Measurements from ENCODE around the gene RIC8A. TPM values are rescaled to one million over a fixed set of nuclear protein-coding genes. Genes with fewer than 3 reads are reported as not detected.
"Not testable (repeated sequence)": the region's sequence is repeated elsewhere in the genome, so short reads cannot be mapped to it uniquely, and the experiment has no call there.

The RIC8A gene
- total RNA-seq, 1 donor from 2014 or later = 103 TPM

GRCh38 chr11:214083-214482, 6.6 kb downstream of the RIC8A start:
- no peak overlapping the region for H3K27ac ChIP-seq
- intact Hi-C loops (cut with DNase I) = no loop called here
- no peaks in the 10 kb centered on the region for H3K27me3 ChIP-seq (ENCODE audit: low read depth)
- DNase-seq = no peak
- H3K9me3 ChIP-seq = no peaks in the 10 kb centered on the region
- H3K4me3 ChIP-seq = no peak overlapping the region
- ATAC-seq = no peak
- peaks cover 87% of the 10 kb centered on the region for H3K36me3 ChIP-seq
- peaks cover 26% of the 10 kb centered on the region for H3K4me1 ChIP-seq
- TF ChIP-seq, protein P1, sequence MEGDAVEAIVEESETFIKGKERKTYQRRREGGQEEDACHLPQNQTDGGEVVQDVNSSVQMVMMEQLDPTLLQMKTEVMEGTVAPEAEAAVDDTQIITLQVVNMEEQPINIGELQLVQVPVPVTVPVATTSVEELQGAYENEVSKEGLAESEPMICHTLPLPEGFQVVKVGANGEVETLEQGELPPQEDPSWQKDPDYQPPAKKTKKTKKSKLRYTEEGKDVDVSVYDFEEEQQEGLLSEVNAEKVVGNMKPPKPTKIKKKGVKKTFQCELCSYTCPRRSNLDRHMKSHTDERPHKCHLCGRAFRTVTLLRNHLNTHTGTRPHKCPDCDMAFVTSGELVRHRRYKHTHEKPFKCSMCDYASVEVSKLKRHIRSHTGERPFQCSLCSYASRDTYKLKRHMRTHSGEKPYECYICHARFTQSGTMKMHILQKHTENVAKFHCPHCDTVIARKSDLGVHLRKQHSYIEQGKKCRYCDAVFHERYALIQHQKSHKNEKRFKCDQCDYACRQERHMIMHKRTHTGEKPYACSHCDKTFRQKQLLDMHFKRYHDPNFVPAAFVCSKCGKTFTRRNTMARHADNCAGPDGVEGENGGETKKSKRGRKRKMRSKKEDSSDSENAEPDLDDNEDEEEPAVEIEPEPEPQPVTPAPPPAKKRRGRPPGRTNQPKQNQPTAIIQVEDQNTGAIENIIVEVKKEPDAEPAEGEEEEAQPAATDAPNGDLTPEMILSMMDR (IDR thresholded peaks at IDR 0.05) = no peak

DNA sequence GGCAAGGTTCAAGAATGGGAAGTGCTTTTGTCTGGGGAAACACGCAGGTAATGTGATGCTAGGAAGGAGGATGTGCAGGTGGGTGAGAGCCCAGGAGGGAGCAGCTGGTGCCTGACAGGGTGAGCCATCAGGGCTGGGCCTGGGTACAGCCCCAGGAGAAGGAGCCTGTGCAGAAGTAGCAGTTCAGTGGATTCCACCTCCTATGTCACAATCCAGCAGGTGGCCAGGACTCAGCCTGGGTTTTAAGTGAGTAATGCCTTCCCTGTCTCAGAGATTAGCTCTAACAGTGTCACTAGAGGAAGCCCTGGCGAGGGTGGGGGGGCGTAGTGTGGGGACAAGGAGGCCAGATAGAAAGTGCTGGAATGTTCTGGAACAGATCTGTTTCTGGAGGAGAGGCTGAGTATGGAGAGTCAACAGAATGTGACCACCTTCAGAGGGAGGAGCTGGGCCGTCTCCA, 8.1 kb downstream of the RIC8A start:
- Histone ChIP-seq H3K4me3 (no peak overlapping the region), H3K36me3 (peaks cover 78% of the 10 kb centered on the region), H3K9me3 (no peaks in the 10 kb centered on the region), H3K27me3 (ENCODE audit: low read depth) (no peaks in the 10 kb centered on the region), H3K4me1 (peaks cover 11% of the 10 kb centered on the region), H3K27ac (no peak overlapping the region)
- no peak for DNase-seq
- intact Hi-C loops (cut with DNase I) = no loop called here
- no peak for ATAC-seq
- TF ChIP-seq, protein P1 (IDR thresholded peaks at IDR 0.05) = no peak

- no peak overlapping the region for H3K27ac ChIP-seq
- peaks cover 73% of the 10 kb centered on the region for H3K36me3 ChIP-seq
- no peak for DNase-seq
- no peaks in the 10 kb centered on the region for H3K27me3 ChIP-seq (ENCODE audit: low read depth)
- no peak overlapping the region for H3K4me3 ChIP-seq
- no peak for ATAC-seq
- no peaks in the 10 kb centered on the region for H3K9me3 ChIP-seq
- H3K4me1 ChIP-seq = peaks cover 4% of the 10 kb centered on the region
- TF ChIP-seq, protein P1 (IDR thresholded peaks at IDR 0.05) = no peak
- intact Hi-C loops (cut with DNase I) = no loop called here
Measured at GRCh38 chr11:216081-216974, 8.8 kb downstream of the RIC8A start.

DNA sequence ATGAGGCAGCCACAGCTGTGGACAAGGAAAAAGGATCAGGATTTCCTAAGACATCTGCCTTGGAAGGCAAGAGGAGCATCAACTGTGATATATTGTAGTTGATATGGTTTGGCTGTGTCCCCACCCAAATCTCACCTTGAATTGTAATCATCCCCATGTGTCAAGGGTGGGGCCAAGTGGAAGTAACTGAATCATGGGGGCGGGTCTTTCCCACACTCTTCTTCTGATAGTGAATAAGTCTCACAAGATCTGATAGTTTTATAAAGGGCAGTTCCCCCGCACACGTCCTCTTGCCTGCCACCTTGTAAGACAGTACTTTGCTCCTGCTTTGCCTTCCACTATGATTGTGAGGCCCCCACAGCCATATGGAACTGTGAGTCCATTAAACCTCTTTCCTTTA, 10.2 kb downstream of the RIC8A start:
- no peaks in the 10 kb centered on the region for H3K27me3 ChIP-seq (ENCODE audit: low read depth)
- intact Hi-C loops (cut with DNase I) = no loop called here
- TF ChIP-seq, protein P1 (IDR thresholded peaks at IDR 0.05) = no peak
- no peaks in the 10 kb centered on the region for H3K4me1 ChIP-seq
- H3K4me3 ChIP-seq = no peak overlapping the region
- no peak for DNase-seq
- no peak overlapping the region for H3K27ac ChIP-seq
- no peak for ATAC-seq
- no peaks in the 10 kb centered on the region for H3K9me3 ChIP-seq
- peaks cover 71% of the 10 kb centered on the region for H3K36me3 ChIP-seq

DNA sequence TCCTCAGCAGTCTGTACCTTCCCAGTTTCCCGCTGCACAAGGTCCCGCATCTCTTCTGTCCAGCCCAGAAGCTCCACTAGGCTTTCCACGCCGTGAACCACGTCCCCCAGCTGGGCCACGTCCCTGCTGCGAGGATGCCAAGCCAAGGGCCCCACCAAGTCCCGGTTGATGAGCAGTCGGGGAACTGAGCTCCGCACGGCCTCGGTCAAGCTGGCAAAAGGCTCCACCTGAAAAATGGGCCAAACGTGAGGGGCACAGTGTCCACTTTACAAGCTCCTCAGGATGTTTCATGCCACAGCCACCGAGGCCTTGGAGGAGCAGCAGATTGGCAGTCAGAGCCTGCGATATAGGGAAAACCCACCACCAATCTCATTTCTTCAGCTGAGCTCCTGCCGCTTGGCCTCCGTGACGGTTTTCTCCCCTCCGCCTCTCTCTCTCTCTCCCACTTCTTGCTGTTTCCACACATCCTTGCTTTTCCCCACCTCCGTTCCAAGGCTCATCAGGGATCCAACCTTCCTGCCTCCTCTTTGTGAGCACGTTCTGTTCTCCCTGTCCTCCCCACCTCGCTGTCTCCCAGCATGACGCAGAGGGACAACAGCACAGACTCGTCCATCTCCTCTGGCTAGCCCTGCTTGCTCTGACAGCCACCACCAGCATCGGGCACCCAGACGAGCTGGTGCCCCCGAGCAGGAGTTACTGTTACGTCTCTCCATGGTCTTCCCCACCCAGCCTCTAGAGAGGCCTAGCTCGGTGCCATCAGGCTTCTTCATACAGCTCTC, 11.5 kb downstream of the RIC8A start:
- ATAC-seq (no peak), DNase-seq (no peak)
- Histone ChIP-seq H3K36me3 (peaks cover 58% of the 10 kb centered on the region), H3K4me3 (no peak overlapping the region), H3K27me3 (ENCODE audit: low read depth) (no peaks in the 10 kb centered on the region), H3K27ac (no peak overlapping the region), H3K4me1 (no peaks in the 10 kb centered on the region), H3K9me3 (no peaks in the 10 kb centered on the region)
- TF ChIP-seq, protein P1 (IDR thresholded peaks at IDR 0.05) = no peak
- intact Hi-C loops (cut with DNase I) = no loop called here

DNA sequence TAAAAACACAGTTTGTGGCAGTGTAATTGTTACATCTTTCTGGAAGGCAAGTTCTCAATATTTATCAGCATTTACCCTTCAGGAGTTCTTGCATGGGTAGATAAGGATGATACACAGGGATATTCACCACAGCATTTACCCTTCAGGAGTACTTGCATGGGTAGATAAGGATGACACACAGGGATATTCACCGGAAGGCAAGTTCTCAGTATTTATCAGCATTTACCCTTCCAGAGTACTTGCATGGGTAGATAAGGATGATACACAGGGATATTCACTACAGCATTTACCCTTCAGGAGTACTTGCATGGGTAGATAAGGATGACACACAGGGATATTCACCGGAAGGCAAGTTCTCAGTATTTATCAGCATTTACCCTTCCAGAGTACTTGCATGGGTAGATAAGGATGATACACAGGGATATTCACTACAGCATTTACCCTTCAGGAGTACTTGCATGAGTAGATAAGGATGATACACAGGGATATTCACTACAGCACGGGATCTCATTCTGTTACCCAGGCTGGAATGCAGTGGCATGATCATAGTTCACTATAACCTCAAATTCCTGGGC, 13.2 kb downstream of the RIC8A start:
- H3K4me3 ChIP-seq; ATAC-seq; H3K9me3 ChIP-seq; DNase-seq; H3K4me1 ChIP-seq; intact Hi-C loops (cut with DNase I); H3K27me3 ChIP-seq (ENCODE audit: low read depth); H3K27ac ChIP-seq: not testable (repeated sequence)
- H3K36me3 ChIP-seq = peaks cover 41% of the 10 kb centered on the region
